HG03432 (cell line): ENCODE measurements around the gene S100A14.
A peak's percentile ranks its signal among the peaks of the same experiment; 100 is the strongest.

Experiments
- ATAC-seq: cut with Tn5 transposase; IDR thresholded peaks from one replicate; pipeline ENCODE4 v1.9.1; 2021; ENCODE audit warnings: mild to moderate bottlenecking, moderate library complexity; ENCODE audit not compliant: unreplicated experiment

The S100A14 gene

GRCh38 chr1:153566414-153567371 is 49.4 kb downstream of the S100A14 start:
- peak; percentile 66 for ATAC-seq

DNA sequence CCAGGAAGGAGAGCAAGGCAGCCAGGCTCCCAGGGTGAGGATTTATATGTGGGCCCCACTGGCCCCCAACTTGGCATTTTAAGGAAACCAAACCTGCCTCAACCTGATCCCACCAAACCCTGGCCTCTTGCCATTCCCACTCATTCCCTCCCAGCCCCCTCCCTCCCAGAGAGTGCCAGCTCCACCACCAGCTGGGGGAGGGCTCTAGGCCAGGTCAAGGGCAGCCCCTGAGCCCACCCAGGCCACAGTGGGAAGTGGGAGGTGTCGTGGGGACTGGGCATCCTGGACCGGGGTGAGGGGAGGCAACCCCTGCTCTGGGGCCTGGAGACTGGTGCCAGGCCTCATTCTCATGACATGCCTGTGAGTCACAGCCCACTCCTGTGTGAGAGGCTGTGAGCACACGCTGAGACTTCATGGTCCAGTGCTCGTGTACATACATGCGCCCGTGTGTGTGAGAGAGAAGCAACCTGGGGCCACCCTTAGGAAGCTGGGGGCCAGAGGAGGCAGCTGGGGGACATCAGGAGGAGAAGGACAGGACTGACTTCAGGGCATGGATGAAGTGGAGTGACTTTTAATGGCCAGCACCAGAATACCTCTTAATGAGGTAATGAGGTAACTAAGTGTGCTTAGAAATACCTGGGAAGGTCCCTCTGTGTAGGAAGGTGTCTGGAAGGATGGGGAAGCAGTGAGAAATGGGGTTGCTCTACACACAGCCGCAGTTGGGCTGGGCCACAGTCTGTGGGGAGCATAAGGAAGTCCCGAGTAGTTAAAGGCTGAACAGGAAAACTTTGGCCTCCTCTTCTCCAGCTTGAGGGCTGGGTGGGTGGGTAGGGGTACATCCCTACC is 50.4 kb downstream of the S100A14 start, which contains the start of gene S100A2:
Gene S100A2 (minus strand): TSS at position 316 of the 846 bp plus-strand sequence. CDS start 1,967 bp downstream, outside the sequence.
- peak; percentile 55 for ATAC-seq
